Mesenchymal stem cell (in vitro differentiated cells and primary cell): Measurements from ENCODE around the gene SKI.
A peak's percentile ranks its signal among the peaks of the same experiment; 100 is the strongest.
"Not testable (repeated sequence)": the region's sequence is repeated elsewhere in the genome, so short reads cannot be mapped to it uniquely, and the experiment has no call there.

Source experiments
- DNase-seq: peaks from one replicate; pipeline ENCODE4 v3.0.0-alpha.2; 2013
- H2AFZ ChIP-seq: one replicate; pipeline ENCODE4 v1.6.1; 2013; ENCODE audit warnings: low read depth, mild to moderate bottlenecking, control low read depth, inconsistent platforms, low read length, moderate library complexity
- H2AK5ac ChIP-seq: 2 replicates; pipeline ENCODE4 v1.6.1; 2013; ENCODE audit warnings: low read length, moderate library complexity, mild to moderate bottlenecking, inconsistent platforms; ENCODE audit not compliant: severe bottlenecking
- H2BK120ac ChIP-seq: one replicate; pipeline ENCODE4 v1.6.1; 2013; ENCODE audit warnings: low read depth, mild to moderate bottlenecking, inconsistent platforms, low read length, moderate library complexity
- H2BK12ac ChIP-seq, 2 experiments: one replicate each; pipeline ENCODE4 v1.6.1; 2013; ENCODE audit warnings: inconsistent platforms in 2 of 2, low read length in 2 of 2, mild to moderate bottlenecking in 2 of 2, moderate library complexity in 2 of 2, control low read depth in 1 of 2
- H2BK15ac ChIP-seq: one replicate; pipeline ENCODE4 v1.6.1; 2013; ENCODE audit warnings: mild to moderate bottlenecking, low read depth, inconsistent platforms; ENCODE audit not compliant: poor library complexity, severe bottlenecking
- H2BK5ac ChIP-seq: 2 replicates; pipeline ENCODE4 v1.6.1; 2013; ENCODE audit warnings: low read depth, mild to moderate bottlenecking, low read length, control low read depth, inconsistent platforms; ENCODE audit not compliant: poor library complexity, severe bottlenecking
- H3K14ac ChIP-seq, 2 experiments: one replicate each; pipeline ENCODE4 v1.6.1; 2013; ENCODE audit warnings: inconsistent platforms in 2 of 2, low read length in 2 of 2, control low read depth in 1 of 2, mild to moderate bottlenecking in 1 of 2, moderate library complexity in 1 of 2
- H3K18ac ChIP-seq, 2 experiments: one replicate each; pipeline ENCODE4 v1.6.1; 2013; ENCODE audit warnings: inconsistent platforms in 2 of 2, low read length in 2 of 2, control low read depth in 1 of 2, low read depth in 1 of 2, mild to moderate bottlenecking in 1 of 2
- H3K23ac ChIP-seq, 2 experiments: one replicate each; pipeline ENCODE4 v1.6.1; 2013; ENCODE audit warnings: inconsistent platforms in 2 of 2, low read length in 2 of 2, mild to moderate bottlenecking in 2 of 2, moderate library complexity in 2 of 2, control low read depth in 1 of 2
- H3K27ac ChIP-seq: 2 replicates; pipeline ENCODE4 v1.5.1; 2013; ENCODE audit warnings: mild to moderate bottlenecking, moderate library complexity, low read length, control low read depth, inconsistent platforms; ENCODE audit not compliant: poor library complexity, severe bottlenecking
- H3K27me3 ChIP-seq, 2 experiments: 2 replicates each; pipeline versions ENCODE4 v1.6.1 to v1.7.0; 2013; ENCODE audit warnings: low read length in 2 of 2, mild to moderate bottlenecking in 2 of 2, moderate library complexity in 2 of 2, control low read depth in 1 of 2, inconsistent platforms in 1 of 2; ENCODE audit not compliant: control insufficient read depth in 1 of 2, insufficient read depth in 1 of 2
- H3K36me3 ChIP-seq, 2 experiments: 2 replicates each; pipeline versions ENCODE4 v1.6.1 to v1.7.0; 2013; ENCODE audit warnings: low read length in 2 of 2, control low read depth in 1 of 2, inconsistent platforms in 1 of 2, low read depth in 1 of 2, mild to moderate bottlenecking in 1 of 2; ENCODE audit not compliant: insufficient read depth in 2 of 2, control insufficient read depth in 1 of 2
- H3K4ac ChIP-seq, 2 experiments: one replicate each; pipeline ENCODE4 v1.6.1; 2013; ENCODE audit warnings: inconsistent platforms in 2 of 2, low read length in 2 of 2, mild to moderate bottlenecking in 2 of 2, moderate library complexity in 2 of 2, control low read depth in 1 of 2, low read depth in 1 of 2
- H3K4me1 ChIP-seq: 2 replicates; pipeline ENCODE4 v1.6.1; 2013; ENCODE audit warnings: low read depth, low read length, control low read depth; ENCODE audit not compliant: control insufficient read depth, insufficient read depth
- H3K4me2 ChIP-seq: 2 replicates; pipeline ENCODE4 v1.6.1; 2013; ENCODE audit warnings: low read length, mild to moderate bottlenecking, inconsistent platforms; ENCODE audit not compliant: poor library complexity, severe bottlenecking
- H3K4me3 ChIP-seq, 2 experiments: 2 replicates each; pipeline versions ENCODE4 v1.5.1 to v1.7.0; 2013; ENCODE audit warnings: low read length in 2 of 2, mild to moderate bottlenecking in 2 of 2, control low read depth in 1 of 2, low read depth in 1 of 2; ENCODE audit not compliant: insufficient read depth in 1 of 2
- H3K79me1 ChIP-seq: replicated peaks from 2 replicates; pipeline ENCODE4 v1.6.1; 2013; ENCODE audit warnings: mild to moderate bottlenecking, control low read depth, low read length, inconsistent platforms; ENCODE audit not compliant: poor library complexity, severe bottlenecking
- H3K9ac ChIP-seq: 2 replicates; pipeline ENCODE4 v1.7.0; 2013; ENCODE audit warnings: mild to moderate bottlenecking, low read length, moderate library complexity
- H3K9me3 ChIP-seq: 2 replicates; pipeline ENCODE4 v1.7.0; 2013; ENCODE audit warnings: mild to moderate bottlenecking, low read length; ENCODE audit not compliant: control insufficient read depth
- H4K8ac ChIP-seq: one replicate; pipeline ENCODE4 v1.6.1; 2013; ENCODE audit warnings: inconsistent platforms, mild to moderate bottlenecking, low read length, moderate library complexity
- H4K91ac ChIP-seq: one replicate; pipeline ENCODE4 v1.6.1; 2013; ENCODE audit warnings: mild to moderate bottlenecking, low read length, inconsistent platforms
- WGBS: methylation state at CpG from one replicate; pipeline ENCODE4 v1.1.7; 2013; ENCODE audit warnings: mixed read lengths; 5-methylcytosine and 5-hydroxymethylcytosine counted together

The SKI gene

GRCh38 chr1:2331200-2331544 is 103.1 kb downstream of the SKI start:
- no peak overlapping the region for H2BK120ac ChIP-seq
- no peak overlapping the region for H3K4me2 ChIP-seq
- H2BK15ac ChIP-seq = no peak overlapping the region
- peak overlapping the region; percentile 72 for H3K9ac ChIP-seq
- H4K8ac ChIP-seq = no peak overlapping the region
- H2AK5ac ChIP-seq = no peak overlapping the region
- no peak overlapping the region for H4K91ac ChIP-seq
- H3K23ac ChIP-seq = no peak overlapping the region
- no peak overlapping the region for H3K14ac ChIP-seq
- no peak overlapping the region for H2BK5ac ChIP-seq
- 89% methylated on average over 11 of the region's 11 CpGs for WGBS
- no peaks in the 10 kb centered on the region for H3K36me3 ChIP-seq
- H3K27me3 ChIP-seq = no peaks in the 10 kb centered on the region
- no peak overlapping the region for H3K4ac ChIP-seq
- no peak overlapping the region for H2BK12ac ChIP-seq
- H3K4me1 ChIP-seq = peaks cover 19% of the 10 kb centered on the region
- no peak overlapping the region for H3K18ac ChIP-seq
- no peak overlapping the region for H3K27ac ChIP-seq
- no peak for DNase-seq
- no peaks in the 10 kb centered on the region for H3K9me3 ChIP-seq
- no peak overlapping the region for H3K4me3 ChIP-seq
- H3K79me1 ChIP-seq = no peaks in the 10 kb centered on the region
- no peak overlapping the region for H2AFZ ChIP-seq

DNA sequence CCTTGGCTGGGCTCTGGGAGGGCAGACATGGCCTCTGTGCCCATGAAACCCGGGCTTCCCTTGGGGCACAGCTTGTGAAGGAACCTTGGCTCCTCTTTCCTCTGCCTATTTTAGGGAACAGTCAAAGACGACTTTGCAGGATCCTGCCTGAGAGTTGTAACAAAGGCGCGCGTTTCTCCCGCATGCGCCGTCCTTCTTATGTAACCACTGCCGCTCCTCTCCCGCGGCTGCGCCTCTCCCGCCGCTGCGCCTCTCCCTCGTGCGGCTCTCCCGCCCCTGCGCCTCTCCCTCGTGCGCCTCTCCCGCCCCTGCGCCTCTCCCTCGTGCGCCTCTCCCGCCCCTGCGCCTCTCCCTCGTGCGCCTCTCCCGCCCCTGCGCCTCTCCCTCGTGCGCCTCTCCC is 103.5 kb downstream of the SKI start:
- not testable (repeated sequence) for H3K9me3 ChIP-seq, H3K4me3 ChIP-seq, H2BK5ac ChIP-seq, H2AK5ac ChIP-seq, H3K4me2 ChIP-seq, H2BK15ac ChIP-seq, H3K27ac ChIP-seq, H3K27me3 ChIP-seq, H3K36me3 ChIP-seq, H4K91ac ChIP-seq, H4K8ac ChIP-seq, H2BK12ac ChIP-seq, DNase-seq, H3K18ac ChIP-seq, H3K79me1 ChIP-seq, H2BK120ac ChIP-seq, H3K23ac ChIP-seq, H2AFZ ChIP-seq, H3K14ac ChIP-seq, H3K4ac ChIP-seq, H3K9ac ChIP-seq
- 92% methylated on average over 33 of the region's 33 CpGs for whole genome bisulfite sequencing
- H3K4me1 ChIP-seq = peaks cover 19% of the 10 kb centered on the region

DNA sequence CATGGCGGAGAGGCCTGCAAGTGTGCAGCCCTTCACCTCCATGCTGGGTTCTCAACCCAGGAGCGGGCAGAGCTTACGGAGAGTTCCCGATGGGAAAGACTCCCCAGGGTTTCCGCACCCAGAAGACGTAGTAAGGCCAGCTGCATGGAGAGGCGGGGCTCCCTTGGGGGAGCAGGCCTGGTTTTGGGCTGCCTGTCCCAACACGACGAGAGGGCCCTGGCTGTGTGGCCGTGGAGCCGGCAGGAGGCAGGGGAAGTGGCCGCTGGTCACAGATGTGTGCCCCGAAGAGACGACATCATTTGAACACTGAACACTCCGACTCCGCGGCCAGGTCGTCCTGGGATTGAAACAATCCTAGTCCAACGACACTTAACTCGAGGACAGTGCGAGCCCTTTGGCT is 106.2 kb downstream of the SKI start:
- H2BK5ac ChIP-seq = no peak overlapping the region
- H3K4ac ChIP-seq = no peak overlapping the region
- H3K27me3 ChIP-seq = peaks cover 0 to 7% of the 10 kb centered on the region in 2 experiments
- no peak for DNase-seq
- H3K79me1 ChIP-seq = no peaks in the 10 kb centered on the region
- H3K18ac ChIP-seq = no peak overlapping the region
- no peak overlapping the region for H3K23ac ChIP-seq
- H3K14ac ChIP-seq = no peak overlapping the region
- no peak overlapping the region for H2AK5ac ChIP-seq
- H3K36me3 ChIP-seq = no peaks in the 10 kb centered on the region
- 87% methylated on average over 21 of the region's 21 CpGs for WGBS
- no peak overlapping the region for H2BK120ac ChIP-seq
- H3K9me3 ChIP-seq = no peaks in the 10 kb centered on the region
- no peak overlapping the region for H3K4me2 ChIP-seq
- no peak overlapping the region for H2AFZ ChIP-seq
- H3K27ac ChIP-seq = no peak overlapping the region
- no peak overlapping the region for H4K8ac ChIP-seq
- H4K91ac ChIP-seq = no peak overlapping the region
- H3K4me3 ChIP-seq = no peak overlapping the region
- peaks cover 19% of the 10 kb centered on the region for H3K4me1 ChIP-seq
- no peak overlapping the region for H2BK15ac ChIP-seq
- no peak overlapping the region for H2BK12ac ChIP-seq
- no peak overlapping the region for H3K9ac ChIP-seq

- H2BK120ac ChIP-seq = no peak overlapping the region
- peaks cover 0 to 7% of the 10 kb centered on the region in 2 experiments for H3K27me3 ChIP-seq
- no peak overlapping the region for H3K27ac ChIP-seq
- H2BK15ac ChIP-seq = no peak overlapping the region
- no peak overlapping the region for H2AK5ac ChIP-seq
- no peaks in the 10 kb centered on the region for H3K36me3 ChIP-seq
- H4K8ac ChIP-seq = no peak overlapping the region
- 84% methylated on average over 33 of the region's 33 CpGs for WGBS
- no peaks in the 10 kb centered on the region for H3K9me3 ChIP-seq
- no peak overlapping the region for H3K18ac ChIP-seq
- no peak overlapping the region for H2AFZ ChIP-seq
- H2BK12ac ChIP-seq = no peak overlapping the region
- DNase-seq = no peak
- H2BK5ac ChIP-seq = no peak overlapping the region
- H3K4me1 ChIP-seq = peaks cover 18% of the 10 kb centered on the region
- no peak overlapping the region for H3K4ac ChIP-seq
- H3K4me3 ChIP-seq = no peak overlapping the region
- H3K4me2 ChIP-seq = no peak overlapping the region
- H3K79me1 ChIP-seq = no peaks in the 10 kb centered on the region
- no peak overlapping the region for H4K91ac ChIP-seq
- no peak overlapping the region for H3K23ac ChIP-seq
- H3K9ac ChIP-seq = no peak overlapping the region
- no peak overlapping the region for H3K14ac ChIP-seq
Observed at GRCh38 chr1:2334883-2335534, 106.9 kb downstream of the SKI start.
